Immature natural killer cell (primary cell): ENCODE results near the gene CSPG4. TPM values are rescaled to one million over a fixed set of nuclear protein-coding genes. Genes with fewer than 3 reads are reported as not detected.
A peak's percentile ranks its signal among the peaks of the same experiment; 100 is the strongest.
"Not testable (repeated sequence)": the region's sequence is repeated elsewhere in the genome, so short reads cannot be mapped to it uniquely, and the experiment has no call there.

Source experiments
- DNase-seq, 3 donors: peaks; one replicate each; pipeline ENCODE4 v3.0.0; 2022; ENCODE audit warnings: mixed read lengths in 1 of 3
- H3K27ac Mint-ChIP-seq, 6 donors: one replicate each; pipeline ENCODE4 v1.8.0; 2020; ENCODE audit warnings: mixed read lengths in 6 of 6, mild to moderate bottlenecking in 5 of 6, inconsistent platforms in 4 of 6, moderate library complexity in 3 of 6
- H3K27me3 Mint-ChIP-seq, 3 donors: one replicate each; pipeline ENCODE4 v1.8.0; 2020 to 2021; ENCODE audit warnings: low read depth in 3 of 3, mild to moderate bottlenecking in 3 of 3, mixed read lengths in 3 of 3, moderate library complexity in 3 of 3, inconsistent platforms in 1 of 3
- H3K36me3 Mint-ChIP-seq, 3 donors: one replicate each; pipeline ENCODE4 v1.8.0; 2020; ENCODE audit warnings: mixed read lengths in 3 of 3, inconsistent platforms in 2 of 3, mild to moderate bottlenecking in 2 of 3
- H3K4me1 Mint-ChIP-seq, 2 donors: one replicate each; pipeline ENCODE4 v1.8.0; 2020; ENCODE audit warnings: inconsistent platforms in 2 of 2, mild to moderate bottlenecking in 2 of 2, mixed read lengths in 2 of 2, moderate library complexity in 1 of 2
- H3K4me3 Mint-ChIP-seq, 5 donors: one replicate each; pipeline ENCODE4 v1.8.0; 2020; ENCODE audit warnings: mild to moderate bottlenecking in 5 of 5, mixed read lengths in 5 of 5, inconsistent platforms in 3 of 5, moderate library complexity in 3 of 5
- H3K9me3 Mint-ChIP-seq, 6 donors: one replicate each; pipeline ENCODE4 v1.8.0; 2020; ENCODE audit warnings: mild to moderate bottlenecking in 6 of 6, mixed read lengths in 6 of 6, inconsistent platforms in 4 of 6, moderate library complexity in 3 of 6
- polyA plus RNA-seq, 3 donors: library from polyadenylated mRNA; unstranded; fragments of 300-500 nt; fragmentation: Illumina TruSeq; gene quantifications; one replicate each; pipeline ENCODE4 v1.2.3, GENCODE V29; 2021

Gene CSPG4
- under 1 TPM in 2 of 3 donors, not detected in 1; 0.12 to 0.18 TPM for polyA plus RNA-seq

DNA sequence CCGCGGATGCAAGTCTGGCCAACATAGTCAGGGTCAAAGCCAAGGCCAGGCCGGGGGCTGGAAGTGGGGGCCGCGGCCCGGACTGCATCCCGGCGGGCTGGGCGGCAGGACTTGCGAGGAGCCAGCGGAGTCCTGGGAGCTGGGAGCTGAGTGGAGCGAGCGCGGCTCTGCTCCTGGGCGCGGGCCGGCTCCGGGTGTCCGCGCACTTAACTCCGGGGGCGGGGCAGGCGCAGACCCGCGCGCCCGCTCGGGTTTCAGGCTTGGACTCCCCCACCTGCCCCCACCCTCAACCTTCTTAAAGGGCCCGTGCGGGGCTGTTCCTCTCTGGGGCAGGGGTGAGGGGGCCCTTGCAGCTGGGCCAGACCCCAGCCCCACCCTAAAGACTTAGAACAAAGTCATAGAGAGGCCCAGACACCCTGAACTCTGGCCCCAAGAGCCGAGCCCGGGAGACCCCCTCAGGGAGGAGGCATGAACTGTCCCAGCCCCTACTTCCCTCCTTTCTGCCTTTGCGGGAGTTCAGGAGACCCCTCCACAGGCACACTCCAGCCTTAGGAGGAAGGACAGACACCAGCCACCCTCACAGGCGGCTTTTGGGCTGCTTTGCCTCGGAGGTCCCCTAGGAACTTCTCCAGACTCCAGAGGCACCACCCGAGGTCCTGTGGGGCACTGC is at the start of gene CSPG4:
Gene CSPG4, minus strand, starts transcription at position 181 of the 670 bp plus-strand sequence. Its CDS starts 93 bp downstream, at position 88.
- DNase-seq: no peak
- H3K27me3 Mint-ChIP-seq: peaks cover 0 to 7% (median 6%) of the 10 kb centered on the region in 3 donors
- H3K9me3 Mint-ChIP-seq: no peaks in the 10 kb centered on the region
- no peaks in the 10 kb centered on the region for H3K4me1 Mint-ChIP-seq
- H3K27ac Mint-ChIP-seq: no peak within 1 kb of the TSS
- H3K4me3 Mint-ChIP-seq: no peak within 1 kb of the TSS
- peaks cover 0 to 3% (median 0%) of the 10 kb centered on the region in 3 donors for H3K36me3 Mint-ChIP-seq

DNA sequence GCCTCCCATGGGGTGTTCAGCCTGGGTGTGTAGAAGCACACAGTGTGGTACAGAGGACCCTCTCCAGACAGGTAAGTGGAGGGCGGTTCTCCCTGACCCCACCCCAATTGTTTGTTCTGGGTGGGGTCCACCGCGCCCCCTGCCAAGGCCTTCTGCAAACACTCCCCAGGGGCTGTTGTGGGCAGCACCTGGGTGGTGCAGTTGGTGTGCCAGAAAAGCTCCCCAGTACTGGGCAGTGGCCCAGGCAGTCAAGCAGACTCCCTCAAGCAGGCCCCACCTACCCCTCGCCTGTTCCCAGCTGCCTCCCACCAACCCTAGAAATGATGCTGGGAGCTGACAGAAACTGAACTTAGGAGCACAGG is 49.7 kb upstream of the CSPG4 start:
- H3K4me3 Mint-ChIP-seq, H3K36me3 Mint-ChIP-seq, DNase-seq, H3K9me3 Mint-ChIP-seq, H3K27ac Mint-ChIP-seq: not testable (repeated sequence)
- Mint-ChIP-seq H3K4me1 (peaks cover 10 to 17% of the 10 kb centered on the region in 2 donors), H3K27me3 (peaks cover 5 to 29% (median 19%) of the 10 kb centered on the region in 3 donors)

DNA sequence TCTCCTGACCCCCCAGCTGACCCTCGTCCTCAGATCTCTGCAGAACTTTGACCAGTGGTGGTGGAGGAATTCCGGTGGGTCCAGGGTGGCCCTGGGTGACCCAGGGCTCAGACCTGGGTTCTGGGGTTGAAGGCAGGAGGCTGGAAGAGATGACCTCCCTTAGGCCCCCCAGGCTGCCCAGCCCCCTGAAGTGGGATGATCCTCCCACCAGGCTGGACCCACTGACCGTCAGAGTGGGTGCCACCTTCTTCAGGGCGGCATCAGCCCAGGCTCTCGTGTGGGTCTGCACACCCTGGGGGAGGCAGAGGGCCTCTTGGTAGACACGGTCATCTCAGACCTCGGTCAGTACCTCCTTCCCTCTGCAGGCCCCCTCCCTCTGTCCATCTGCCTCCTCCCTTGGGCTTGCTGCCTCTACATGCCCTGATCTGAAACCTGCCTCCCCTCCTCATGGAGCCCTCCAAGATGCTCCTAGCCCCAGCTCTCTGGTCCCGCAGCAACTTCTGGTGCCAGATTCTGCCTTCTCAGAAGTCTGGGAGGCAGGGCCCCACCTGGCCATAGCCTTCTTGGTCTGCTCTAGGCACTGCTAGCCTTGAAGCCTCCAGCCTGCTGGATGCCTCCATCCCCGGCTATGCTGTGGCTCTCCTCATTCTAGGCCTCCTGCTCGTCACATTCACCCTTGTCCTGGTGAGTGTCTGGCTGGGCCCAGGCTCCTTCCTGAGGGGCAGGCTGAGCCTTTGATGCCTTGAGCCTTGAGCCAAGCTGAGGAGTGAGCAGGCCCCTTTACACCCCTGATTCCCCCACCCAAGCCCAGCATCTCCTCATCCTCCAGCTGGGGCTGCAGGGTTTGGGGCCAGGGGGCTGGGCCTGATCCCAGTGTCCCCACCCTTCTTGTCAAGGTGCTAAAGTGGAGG is 49.1 kb upstream of the CSPG4 start:
- Mint-ChIP-seq H3K9me3 (no peaks in the 10 kb centered on the region), H3K4me1 (peaks cover 10 to 17% of the 10 kb centered on the region in 2 donors), H3K27ac (no peak overlapping the region), H3K27me3 (peaks cover 5 to 33% (median 19%) of the 10 kb centered on the region in 3 donors), H3K36me3 (peaks cover 0 to 7% (median 0%) of the 10 kb centered on the region in 3 donors), H3K4me3 (no peak overlapping the region)
- DNase-seq: no peak

DNA sequence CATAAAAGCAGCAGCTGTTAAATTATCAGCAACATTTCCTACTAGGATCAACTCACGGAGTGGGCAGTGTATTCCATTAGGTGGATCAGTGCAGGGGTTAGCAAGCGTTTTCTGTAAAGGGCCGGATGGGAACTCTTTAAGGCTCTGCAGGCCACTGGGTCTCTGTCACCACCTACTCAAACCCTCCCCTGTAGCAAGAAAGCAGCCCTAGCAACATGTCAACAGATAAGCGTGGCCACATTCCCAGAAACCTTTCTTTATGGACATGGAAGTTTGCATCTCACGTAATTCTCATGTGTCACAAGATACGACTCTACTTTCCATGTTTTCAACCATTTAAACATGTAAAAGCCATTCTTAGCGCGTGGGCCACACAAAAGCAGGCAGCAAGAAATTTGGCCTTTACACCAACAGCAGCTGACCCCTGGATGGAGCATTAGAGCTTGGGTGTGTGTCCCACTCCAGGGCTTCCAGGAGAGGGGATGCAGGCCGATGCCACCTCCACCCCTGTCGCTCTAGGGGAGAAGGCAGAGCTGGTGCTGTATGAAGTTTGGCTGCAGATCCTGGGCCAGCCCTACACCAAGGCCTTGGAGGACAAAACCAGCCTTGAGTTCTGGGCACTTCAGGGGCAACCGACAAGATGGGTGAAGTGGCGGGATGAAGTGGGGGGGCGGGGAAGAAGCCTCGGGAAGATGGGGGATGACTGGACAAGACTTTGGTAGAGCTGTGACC is 48.2 kb upstream of the CSPG4 start:
- Mint-ChIP-seq H3K4me1 (peaks cover 10 to 17% of the 10 kb centered on the region in 2 donors), H3K27me3 (peaks cover 7 to 33% (median 21%) of the 10 kb centered on the region in 3 donors), H3K9me3 (no peaks in the 10 kb centered on the region), H3K36me3 (peaks cover 0 to 7% (median 0%) of the 10 kb centered on the region in 3 donors), H3K27ac (peak overlapping the region in 1 of 6 donors; percentile 39), H3K4me3 (no peak overlapping the region)
- DNase-seq: no peak

DNA sequence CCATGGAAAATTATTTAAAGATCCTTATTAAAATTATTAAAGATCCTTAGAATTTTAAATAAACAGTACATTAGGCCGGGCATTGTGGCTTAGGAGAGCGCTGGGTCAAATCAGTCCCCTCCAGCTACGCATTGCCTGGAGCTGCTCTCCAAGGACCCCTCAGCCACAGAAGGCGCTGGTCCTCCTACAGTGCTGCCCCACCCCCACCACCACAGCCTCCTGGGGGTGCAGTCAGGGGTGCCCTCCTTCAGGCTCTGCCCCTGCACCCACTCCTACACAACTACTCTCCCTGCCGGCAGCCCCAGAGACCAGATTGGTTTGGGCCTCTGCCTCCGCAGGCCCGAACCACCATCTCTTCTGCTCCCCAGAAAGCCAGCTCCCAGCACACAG is 47.5 kb upstream of the CSPG4 start:
- H3K9me3 Mint-ChIP-seq, H3K4me3 Mint-ChIP-seq, H3K36me3 Mint-ChIP-seq, DNase-seq: not testable (repeated sequence)
- Mint-ChIP-seq H3K4me1 (peaks cover 10 to 17% of the 10 kb centered on the region in 2 donors), H3K27me3 (peaks cover 8 to 33% (median 26%) of the 10 kb centered on the region in 3 donors), H3K27ac (peak overlapping the region in 1 of 6 donors; percentile 39)

GRCh38 chr15:75759416-75760130 is 46.9 kb upstream of the CSPG4 start:
- Mint-ChIP-seq H3K27me3 (peaks cover 9 to 33% (median 28%) of the 10 kb centered on the region in 3 donors), H3K4me1 (peaks cover 10 to 17% of the 10 kb centered on the region in 2 donors), H3K27ac (no peak overlapping the region), H3K9me3 (no peaks in the 10 kb centered on the region), H3K4me3 (peak overlapping the region; percentile 36 to 76 (median 74)), H3K36me3 (peaks cover 0 to 7% (median 0%) of the 10 kb centered on the region in 3 donors)
- DNase-seq: no peak

- H3K27me3 Mint-ChIP-seq: peaks cover 12 to 31% (median 29%) of the 10 kb centered on the region in 3 donors
- peak; percentile 26 to 35 (median 32) for DNase-seq
- peaks cover 0 to 3% (median 0%) of the 10 kb centered on the region in 3 donors for H3K36me3 Mint-ChIP-seq
- no peaks in the 10 kb centered on the region for H3K9me3 Mint-ChIP-seq
- H3K4me3 Mint-ChIP-seq: peak overlapping the region; percentile 65 to 76 (median 74)
- H3K27ac Mint-ChIP-seq: no peak overlapping the region
- H3K4me1 Mint-ChIP-seq: peaks cover 10 to 17% of the 10 kb centered on the region in 2 donors
Observed at GRCh38 chr15:75758071-75758872, 45.6 kb upstream of the CSPG4 start.

DNA sequence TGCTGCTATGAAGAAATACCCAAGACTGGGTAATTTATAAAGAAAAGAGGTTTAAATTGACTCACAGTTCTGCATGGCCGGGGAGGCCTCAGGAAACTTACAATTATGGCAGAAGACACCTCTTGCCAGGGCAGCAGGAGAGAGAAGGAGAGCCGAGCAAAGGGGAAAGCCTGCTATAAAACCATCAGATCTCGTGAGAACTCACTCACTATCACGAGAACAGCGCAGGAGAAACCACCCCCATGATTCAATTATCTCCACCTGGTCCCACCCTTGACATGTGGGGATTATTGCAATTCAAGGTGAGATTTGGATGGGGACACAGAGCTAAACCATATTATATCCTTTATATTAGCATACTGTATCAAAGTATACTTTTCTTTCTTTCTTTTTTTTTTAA is 42.2 kb upstream of the CSPG4 start:
- Mint-ChIP-seq H3K4me1 (peaks cover 12 to 18% of the 10 kb centered on the region in 2 donors), H3K27me3 (peaks cover 20 to 42% (median 42%) of the 10 kb centered on the region in 3 donors)
- not testable (repeated sequence) for H3K27ac Mint-ChIP-seq, H3K36me3 Mint-ChIP-seq, H3K4me3 Mint-ChIP-seq, DNase-seq, H3K9me3 Mint-ChIP-seq

DNA sequence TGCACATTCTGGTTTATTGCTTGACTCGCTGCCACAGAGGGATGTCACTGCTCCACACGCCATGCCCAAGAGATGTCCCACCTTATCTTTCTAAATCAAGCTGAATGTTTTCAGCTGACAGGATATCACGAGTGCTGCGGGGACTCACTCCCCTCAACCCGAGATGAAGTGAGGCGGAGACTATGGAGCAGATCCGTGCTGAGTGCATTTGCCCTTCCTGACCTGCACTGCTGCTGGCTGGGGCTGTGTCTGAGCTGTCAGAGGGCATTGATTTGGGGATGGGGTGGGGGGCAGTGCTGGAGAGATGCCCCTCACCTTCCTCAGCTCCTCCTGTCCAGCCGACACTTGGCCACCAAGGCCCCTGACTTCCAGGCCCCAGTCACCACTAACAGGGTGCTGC is 40.5 kb upstream of the CSPG4 start:
- H3K9me3 Mint-ChIP-seq: no peaks in the 10 kb centered on the region
- no peak for DNase-seq
- H3K4me1 Mint-ChIP-seq: peaks cover 17 to 23% of the 10 kb centered on the region in 2 donors
- no peak overlapping the region for H3K4me3 Mint-ChIP-seq
- no peaks in the 10 kb centered on the region for H3K36me3 Mint-ChIP-seq
- H3K27ac Mint-ChIP-seq: no peak overlapping the region
- H3K27me3 Mint-ChIP-seq: peaks cover 22 to 45% (median 42%) of the 10 kb centered on the region in 3 donors

DNA sequence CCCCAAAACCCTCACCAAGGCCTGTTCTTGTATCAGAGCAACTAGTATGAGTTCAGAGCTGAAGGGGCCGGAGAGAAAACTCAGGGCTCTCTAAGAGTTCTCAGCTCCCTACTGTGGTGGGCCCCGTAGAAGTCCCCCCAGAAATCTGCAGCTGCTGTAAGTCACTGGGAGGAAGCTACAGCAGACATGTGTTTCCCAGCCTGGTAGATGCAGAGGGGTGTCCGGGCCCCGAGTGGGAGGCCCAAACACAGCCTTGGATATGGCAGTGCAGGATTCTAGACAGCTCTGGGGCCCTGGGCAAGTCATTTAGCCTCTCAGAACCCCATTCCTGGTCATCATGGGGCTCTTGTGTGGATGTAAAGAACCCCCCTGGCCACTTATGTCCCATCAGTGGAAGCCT is 39.2 kb upstream of the CSPG4 start:
- Mint-ChIP-seq H3K27ac (no peak overlapping the region), H3K27me3 (peaks cover 29 to 40% (median 40%) of the 10 kb centered on the region in 3 donors), H3K4me1 (peaks cover 17 to 20% of the 10 kb centered on the region in 2 donors), H3K36me3 (no peaks in the 10 kb centered on the region), H3K9me3 (no peaks in the 10 kb centered on the region), H3K4me3 (no peak overlapping the region)
- no peak for DNase-seq

DNA sequence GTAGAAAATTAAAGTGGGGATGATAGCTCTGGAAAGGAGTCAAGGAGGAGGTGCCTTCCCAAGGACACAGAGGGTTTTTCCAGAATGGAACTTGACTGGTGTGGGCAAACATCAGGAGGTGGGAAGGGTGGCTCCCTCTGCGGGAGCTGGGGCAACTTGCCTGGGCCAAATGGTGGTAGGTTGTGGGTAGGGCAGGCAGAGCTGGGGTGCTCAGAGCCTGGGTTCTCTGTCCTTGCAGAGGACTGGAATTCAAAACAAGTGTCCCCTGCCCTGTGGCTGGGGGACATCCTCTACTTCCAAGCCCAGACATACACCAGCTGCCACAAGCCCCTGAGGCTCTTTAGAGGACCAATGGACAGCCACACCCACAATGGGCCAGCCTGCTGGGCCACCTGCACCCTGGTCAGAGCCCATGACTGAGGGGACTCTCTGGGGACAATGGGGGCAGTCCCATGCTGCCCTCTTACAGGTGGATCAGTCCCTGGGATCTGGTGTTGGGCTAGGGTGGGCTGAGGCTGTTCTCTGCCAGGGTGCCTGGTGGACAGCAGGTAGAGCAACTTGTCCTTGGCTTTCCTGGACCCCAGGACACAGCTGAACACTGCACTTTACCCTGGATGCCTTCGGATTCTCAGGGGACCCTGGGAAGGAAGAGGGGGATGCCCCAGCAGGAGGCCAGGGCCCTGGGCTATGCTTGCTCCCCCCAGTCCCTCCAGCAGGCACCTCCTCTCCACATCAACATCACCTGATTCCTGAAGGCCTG is 38.6 kb upstream of the CSPG4 start:
- H3K4me1 Mint-ChIP-seq: peaks cover 18 to 20% of the 10 kb centered on the region in 2 donors
- H3K27ac Mint-ChIP-seq: no peak overlapping the region
- H3K9me3 Mint-ChIP-seq: no peaks in the 10 kb centered on the region
- no peaks in the 10 kb centered on the region for H3K36me3 Mint-ChIP-seq
- H3K27me3 Mint-ChIP-seq: peaks cover 30 to 40% (median 38%) of the 10 kb centered on the region in 3 donors
- DNase-seq: no peak
- H3K4me3 Mint-ChIP-seq: no peak overlapping the region
